ENCODE data around the gene TAF3.

Gene TAF3

GRCh38 chr10:8057636-8058273 lies 239.4 kb downstream of the TAF3 start:
- DNase-seq (ENCODE audit: low read depth, low spot score): no peak

GRCh38 chr10:8058274-8059111 lies 240.2 kb downstream of the TAF3 start:
- DNase-seq (ENCODE audit: low read depth, low spot score): no peak

DNA sequence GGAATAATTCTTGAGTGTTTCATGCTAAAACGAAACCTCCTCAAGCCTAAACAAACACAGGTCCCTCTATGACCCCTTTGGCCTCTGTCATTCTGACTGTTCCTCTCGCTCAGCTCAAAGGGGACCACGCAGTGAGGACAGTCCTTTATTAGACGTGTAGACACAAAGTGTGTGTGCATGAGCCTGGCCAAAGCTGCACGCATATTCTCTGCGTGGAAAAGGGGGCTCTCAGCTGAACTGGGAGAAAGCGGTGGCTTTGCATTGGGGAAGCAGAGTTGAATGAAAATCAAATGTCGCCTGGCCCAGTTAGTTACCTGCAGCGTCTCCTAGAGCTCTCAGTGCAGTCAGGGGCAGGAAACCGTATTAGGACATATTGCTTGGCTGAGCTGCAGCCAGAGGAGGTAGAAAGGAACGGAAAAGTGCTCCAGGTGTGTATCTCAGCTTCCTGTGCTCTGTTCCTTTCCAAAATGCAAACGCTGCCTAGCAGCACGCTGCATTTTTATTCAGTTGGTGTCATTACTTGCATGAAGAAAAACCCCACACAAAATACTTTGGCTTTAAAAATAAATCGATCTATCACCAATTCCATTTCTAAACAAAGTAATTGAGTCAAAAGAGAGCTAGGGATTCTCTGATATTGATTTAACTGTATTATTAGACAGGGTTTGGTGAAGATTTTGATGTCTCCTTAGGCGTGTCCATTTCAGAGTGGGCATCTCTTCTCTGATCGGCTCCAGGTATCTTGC lies 241.1 kb downstream of the TAF3 start:
- DNase-seq (ENCODE audit: low read depth, low spot score): no peak

DNA sequence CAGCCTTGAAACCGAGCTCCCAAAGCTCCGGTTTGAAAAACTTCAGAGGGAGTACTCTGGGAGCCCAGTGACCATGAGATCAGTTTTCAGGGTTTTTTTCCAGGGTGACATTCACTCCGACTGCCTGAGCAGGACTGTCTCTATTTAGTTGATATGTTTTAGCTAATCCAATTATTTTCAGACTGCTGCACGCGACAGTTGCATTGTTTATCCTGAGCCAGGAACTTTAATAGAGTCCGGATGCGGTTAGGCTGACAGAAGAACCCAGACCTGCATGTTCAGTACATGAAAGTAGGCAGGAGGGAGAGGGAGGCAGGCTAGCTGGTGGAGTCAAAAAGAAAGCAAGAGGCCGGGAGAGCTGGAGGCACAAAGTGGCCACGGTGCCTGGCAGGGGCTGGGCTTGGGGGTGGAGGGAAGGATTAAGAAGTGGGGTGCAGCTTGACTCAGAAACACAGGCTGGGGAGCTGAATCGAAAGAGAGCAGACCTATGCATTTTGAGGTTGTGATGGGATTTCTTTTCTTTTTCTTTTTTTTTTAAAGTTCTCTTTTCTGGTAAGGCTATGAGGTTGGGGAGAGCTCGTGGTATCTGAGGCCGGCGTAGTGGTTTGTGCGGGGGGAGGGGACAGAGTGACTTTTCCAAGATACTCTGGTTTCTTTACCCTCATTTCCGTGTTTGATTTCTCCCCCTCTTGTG lies 241.9 kb downstream of the TAF3 start:
- DNase-seq (ENCODE audit: low read depth, low spot score): no peak

GRCh38 chr10:8060704-8061121 lies 242.4 kb downstream of the TAF3 start:
- DNase-seq (ENCODE audit: low read depth, low spot score): no peak

DNA sequence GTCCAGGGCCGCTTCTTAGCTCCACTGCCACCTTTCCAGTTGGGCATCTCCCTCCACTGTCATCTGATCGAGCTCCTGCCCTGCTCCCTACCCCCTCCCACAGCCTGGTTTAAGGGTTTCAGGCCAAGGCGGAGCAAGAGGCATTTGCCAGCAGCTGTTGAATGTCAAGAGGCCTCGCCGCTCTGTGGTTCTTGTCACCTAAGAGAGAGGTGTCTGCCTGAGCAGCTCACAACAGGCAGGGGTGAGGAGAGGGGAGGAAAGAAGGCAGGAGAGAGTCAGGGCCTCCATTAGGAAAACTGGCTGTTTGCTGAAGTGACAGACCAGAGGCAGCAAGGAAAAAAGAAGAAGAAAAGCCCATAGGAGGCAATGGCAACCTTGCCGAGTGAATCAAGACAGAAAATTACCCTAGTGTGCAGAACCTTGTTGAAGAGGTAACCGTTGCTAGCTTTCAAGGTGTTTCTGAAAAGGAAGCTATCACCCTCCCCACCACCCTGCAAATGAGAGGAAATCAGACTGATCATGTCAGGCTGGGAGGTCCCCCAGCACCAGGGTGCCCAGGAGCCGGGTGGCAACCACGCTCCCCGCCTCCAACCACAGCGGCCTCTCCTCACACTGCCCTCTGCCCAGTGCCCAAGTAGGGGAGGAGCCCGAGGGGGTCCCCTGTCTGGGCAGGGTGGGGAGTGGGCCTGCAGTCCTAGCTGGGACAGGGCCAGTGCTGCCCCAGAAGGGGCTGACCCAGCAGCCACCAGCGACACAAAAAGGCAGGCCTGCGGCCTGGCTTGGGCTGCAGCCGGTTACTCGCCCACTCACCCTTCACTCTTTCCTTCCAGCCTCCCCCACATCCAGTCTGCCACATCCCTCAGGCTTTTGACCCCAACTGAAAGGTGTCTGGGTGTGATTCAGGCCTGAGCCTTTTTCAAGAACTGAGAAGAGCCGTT lies 243.2 kb downstream of the TAF3 start:
- no peak for DNase-seq (ENCODE audit: low read depth, low spot score)

- no peak for DNase-seq (ENCODE audit: low read depth, low spot score)
These were observed 245.0 kb downstream of the TAF3 start for GRCh38 chr10:8063128-8063908.

GRCh38 chr10:8063935-8064334 lies 245.6 kb downstream of the TAF3 start:
- no peak for DNase-seq (ENCODE audit: low read depth, low spot score)

DNA sequence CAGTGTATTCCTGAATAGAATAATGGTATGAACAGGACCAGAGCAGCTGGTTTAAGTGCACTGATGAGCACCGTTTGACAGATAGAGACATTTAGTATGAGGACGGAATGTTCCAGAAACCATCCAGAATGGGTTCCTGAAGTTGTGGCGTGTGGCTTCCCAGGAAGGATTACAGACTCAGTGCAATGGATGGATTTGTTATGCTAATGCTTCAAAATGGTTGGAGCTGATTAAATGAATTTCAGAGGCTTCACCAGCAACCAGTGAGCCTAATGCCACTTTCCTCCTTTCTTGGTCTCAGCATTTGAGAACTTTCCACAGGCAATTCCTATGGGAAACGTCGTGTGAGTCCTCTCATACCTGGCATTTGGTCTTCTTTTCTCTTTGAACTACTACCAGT lies 246.1 kb downstream of the TAF3 start:
- DNase-seq (ENCODE audit: low read depth, low spot score): no peak

DNA sequence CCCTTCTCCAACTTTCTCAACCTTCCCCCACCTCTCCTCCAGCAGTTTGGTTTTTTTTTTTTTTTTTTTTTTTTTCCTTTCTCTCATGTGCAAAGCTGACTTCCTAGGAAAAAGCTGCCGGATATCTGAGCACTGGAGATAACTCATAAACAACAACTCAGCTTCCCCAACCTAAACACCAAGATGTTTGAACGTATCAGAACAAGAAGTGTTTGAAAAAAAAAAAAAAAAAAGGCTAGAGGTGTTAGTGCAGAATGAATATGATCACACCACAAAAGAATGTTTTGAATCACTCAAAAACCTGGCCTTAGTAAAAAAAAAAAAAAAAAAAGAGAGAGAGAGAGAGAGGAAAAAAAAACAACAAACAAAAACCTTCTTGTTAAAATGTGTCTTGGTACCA lies 247.3 kb downstream of the TAF3 start:
- DNase-seq (ENCODE audit: low read depth, low spot score): no peak

DNA sequence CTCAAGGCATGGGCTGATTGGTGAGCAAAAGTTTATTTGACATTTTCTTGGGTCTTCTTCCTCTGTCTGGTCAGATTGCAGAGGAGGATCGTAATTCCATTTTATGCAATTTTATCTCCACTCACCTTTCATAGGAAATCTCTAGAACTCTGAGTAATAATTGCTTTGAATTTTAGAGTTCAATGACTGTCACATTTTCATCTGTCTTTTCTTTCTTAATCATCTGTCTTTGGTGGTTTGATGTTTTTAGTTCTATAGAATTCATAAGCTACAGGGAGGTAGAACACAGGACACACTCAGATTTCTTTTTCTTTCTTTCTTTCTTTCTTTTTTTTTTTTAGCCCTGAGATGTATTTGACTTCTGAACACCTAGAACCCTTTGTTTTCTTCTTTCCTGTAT lies 247.8 kb downstream of the TAF3 start:
- no peak for DNase-seq (ENCODE audit: low read depth, low spot score)

Measured in activated naive CD8-positive, alpha-beta T cell treated with anti-CD3 and anti-CD28 coated beads, Interleukin-2, amount 50 U/mL, for 16 hours (primary cell).